Neural progenitor cell (in vitro differentiated cells): Measurements from ENCODE around the gene PC. TPM values are rescaled to one million over a fixed set of nuclear protein-coding genes. Genes with fewer than 3 reads are reported as not detected.
"Not testable (repeated sequence)": the region's sequence is repeated elsewhere in the genome, so short reads cannot be mapped to it uniquely, and the experiment has no call there.

Source experiments
- DNase-seq: peaks from one replicate; pipeline ENCODE4 v3.0.0-alpha.2; 2016; ENCODE audit warnings: low spot score
- H2AFZ ChIP-seq: fragments of 200-600 bp; sonication (generic); replicated peaks from 2 replicates; pipeline ENCODE4 v1.6.1; 2016; ENCODE audit warnings: antibody characterized with exemption
- H3F3A ChIP-seq: fragments of 200-600 bp; sonication (generic); 2 replicates; pipeline ENCODE4 v1.6.1; 2016; ENCODE audit warnings: antibody characterized with exemption, low read depth
- H3K27ac ChIP-seq: fragments of 200-600 bp; sonication (generic); 2 replicates; pipeline ENCODE4 v1.5.1; 2016; ENCODE audit warnings: mild to moderate bottlenecking
- H3K27me3 ChIP-seq: fragments of 200-600 bp; sonication (generic); 2 replicates; pipeline ENCODE4 v1.6.1; 2016; ENCODE audit warnings: mild to moderate bottlenecking, moderate library complexity
- H3K36me3 ChIP-seq: fragments of 200-600 bp; sonication (generic); 2 replicates; pipeline ENCODE4 v1.5.1; 2016
- H3K4me1 ChIP-seq: fragments of 200-600 bp; sonication (generic); 2 replicates; pipeline ENCODE4 v1.6.1; 2016; ENCODE audit warnings: mixed run types
- H3K4me2 ChIP-seq: fragments of 200-600 bp; sonication (generic); 2 replicates; pipeline ENCODE4 v1.6.1; 2016
- H3K4me3 ChIP-seq: fragments of 200-600 bp; sonication (generic); 2 replicates; pipeline ENCODE4 v1.5.1; 2016
- H3K79me2 ChIP-seq: fragments of 200-600 bp; sonication (generic); 2 replicates; pipeline ENCODE4 v1.6.1; 2016; ENCODE audit warnings: low read depth
- H3K9ac ChIP-seq: fragments of 200-600 bp; sonication (generic); 2 replicates; pipeline ENCODE4 v1.6.1; 2016
- H3K9me3 ChIP-seq: fragments of 200-600 bp; sonication (generic); 2 replicates; pipeline ENCODE4 v1.5.1; 2016; ENCODE audit warnings: low read depth
- H4K20me1 ChIP-seq: fragments of 200-600 bp; sonication (generic); 2 replicates; pipeline ENCODE4 v1.6.1; 2016; ENCODE audit warnings: low read depth
- H3K27ac Mint-ChIP-seq: 3 replicates; pipeline ENCODE4 v1.8.0; 2021; ENCODE audit warnings: mixed read lengths
- H3K27me3 Mint-ChIP-seq: 2 replicates; pipeline ENCODE4 v1.8.0; 2022; ENCODE audit warnings: low read depth, mild to moderate bottlenecking, inconsistent platforms, moderate library complexity, mixed read lengths; ENCODE audit not compliant: insufficient read depth
- H3K36me3 Mint-ChIP-seq: 3 replicates; pipeline ENCODE4 v1.8.0; 2021; ENCODE audit warnings: mixed read lengths
- H3K4me1 Mint-ChIP-seq: 3 replicates; pipeline ENCODE4 v1.8.0; 2021; ENCODE audit warnings: mixed read lengths
- H3K4me3 Mint-ChIP-seq: 3 replicates; pipeline ENCODE4 v1.8.0; 2021; ENCODE audit warnings: mild to moderate bottlenecking, moderate library complexity, mixed read lengths
- H3K9me3 Mint-ChIP-seq: 3 replicates; pipeline ENCODE4 v1.8.0; 2020; ENCODE audit warnings: mixed read lengths
- CTCF ChIP-seq: fragments of 200-600 bp; sonication (generic); IDR thresholded peaks from 2 replicates; pipeline ENCODE4 v1.5.1; 2017; ENCODE audit warnings: antibody characterized with exemption, mild to moderate bottlenecking
- EZH2 ChIP-seq: fragments of 200-600 bp; sonication (generic); IDR thresholded peaks from 2 replicates; pipeline ENCODE4 v1.6.1; 2017; ENCODE audit warnings: antibody characterized with exemption, mild to moderate bottlenecking, moderate library complexity
- EZH2phosphoT487 ChIP-seq: fragments of 200-600 bp; sonication (generic); IDR thresholded peaks from 2 replicates; pipeline ENCODE4 v1.6.1; 2017; ENCODE audit warnings: antibody characterized with exemption
- microRNA-seq: library from miRNA; unstranded; fragments of <30 nt; microRNA quantifications from one replicate; pipeline ENCODE4, GENCODE V29; 2016
- small RNA-seq: library from RNA; depleted of rRNA; stranded (forward); fragments of <200 nt; gene quantifications from one replicate; pipeline ENCODE3, GENCODE V24; 2015
- total RNA-seq: library from RNA; depleted of rRNA; stranded (reverse); fragments of >200 nt; gene quantifications from 2 replicates; pipeline ENCODE4 v1.2.3, GENCODE V29; 2015; ENCODE audit warnings: low replicate concordance

Gene PC
- total RNA-seq, 1 donor from 2014 or later: 11.4 TPM

- Histone ChIP-seq H3K4me1 (no peaks in the 10 kb centered on the region), H3K9me3 (no peaks in the 10 kb centered on the region), H3F3A (no peaks in the 10 kb centered on the region), H3K36me3 (peaks cover 4% of the 10 kb centered on the region), H3K9ac (no peak overlapping the region), H3K4me2 (no peak overlapping the region), H3K27ac (no peak overlapping the region), H2AFZ (no peak overlapping the region), H3K27me3 (no peaks in the 10 kb centered on the region), H3K4me3 (no peak overlapping the region), H3K79me2 (no peaks in the 10 kb centered on the region), H4K20me1 (no peaks in the 10 kb centered on the region)
- DNase-seq: no peak
- H3K9me3 Mint-ChIP-seq: no peaks in the 10 kb centered on the region
- peaks cover 11% of the 10 kb centered on the region for H3K36me3 Mint-ChIP-seq
- no peaks in the 10 kb centered on the region for H3K4me1 Mint-ChIP-seq
- no peak overlapping the region for H3K27ac Mint-ChIP-seq
- H3K4me3 Mint-ChIP-seq: no peak overlapping the region
- H3K27me3 Mint-ChIP-seq: no peaks in the 10 kb centered on the region
- no peak for TF ChIP-seq EZH2phosphoT487
- TF ChIP-seq CTCF: no peak
- no peak for TF ChIP-seq EZH2
Observed at GRCh38 chr11:66800720-66801428, 157.3 kb downstream of the PC start.

- H3K36me3 Mint-ChIP-seq, H3K4me3 ChIP-seq, H3K9ac ChIP-seq, H2AFZ ChIP-seq, H4K20me1 ChIP-seq, H3K4me1 ChIP-seq, H3K36me3 ChIP-seq, H3K27me3 ChIP-seq, H3K4me3 Mint-ChIP-seq, H3K27me3 Mint-ChIP-seq, H3F3A ChIP-seq, H3K79me2 ChIP-seq, H3K9me3 Mint-ChIP-seq, H3K4me2 ChIP-seq, DNase-seq, H3K27ac Mint-ChIP-seq, H3K27ac ChIP-seq, H3K4me1 Mint-ChIP-seq, H3K9me3 ChIP-seq: not testable (repeated sequence)
Observed at GRCh38 chr11:66799815-66800214, 158.4 kb downstream of the PC start.

Small RNAs within 50 kb of the gene (microRNA-seq; reads per million reads assigned to microRNA genes)
- gene MIR3163: not detected

Small RNAs within 50 kb of the gene (small RNA-seq; reads per million reads assigned to genes)
- gene MIR3163 (not detected), gene RNU7-23P (not detected)

Other genes starting within 250 kb of the PC start
- 14.5 and 51.7 TPM in 2 replicates for gene SPTBN2, start 229.2 kb downstream of the PC start, total RNA-seq
- 13.7 and 35.0 TPM in 2 replicates for gene RCE1, start 114.9 kb downstream of the PC start, total RNA-seq
- 6.7 and 27.9 TPM in 2 replicates for gene LRFN4, start 101.3 kb downstream of the PC start, total RNA-seq
- not detected in 2 replicates for gene C11orf86, start 16.9 kb upstream of the PC start, total RNA-seq
- 0.50 and 0.67 TPM in 2 replicates for gene SYT12, start 64.8 kb upstream of the PC start, total RNA-seq
- 6.6 and 10.0 TPM in 2 replicates for gene RHOD, start 98.5 kb upstream of the PC start, total RNA-seq
- 38.8 and 49.5 TPM in 2 replicates for gene KDM2A, start 160.9 kb upstream of the PC start, total RNA-seq